SIG-M5 treated with dmso at 0.1 percent for 504 hours (cell line): Measurements from ENCODE around the gene ABI1.

Experiments used
- DNase-seq: peaks from one replicate; lab custom pipeline; 2025; ENCODE audit not compliant: unreplicated experiment; lab: John Stamatoyannopoulos, UW

ABI1 gene

DNA sequence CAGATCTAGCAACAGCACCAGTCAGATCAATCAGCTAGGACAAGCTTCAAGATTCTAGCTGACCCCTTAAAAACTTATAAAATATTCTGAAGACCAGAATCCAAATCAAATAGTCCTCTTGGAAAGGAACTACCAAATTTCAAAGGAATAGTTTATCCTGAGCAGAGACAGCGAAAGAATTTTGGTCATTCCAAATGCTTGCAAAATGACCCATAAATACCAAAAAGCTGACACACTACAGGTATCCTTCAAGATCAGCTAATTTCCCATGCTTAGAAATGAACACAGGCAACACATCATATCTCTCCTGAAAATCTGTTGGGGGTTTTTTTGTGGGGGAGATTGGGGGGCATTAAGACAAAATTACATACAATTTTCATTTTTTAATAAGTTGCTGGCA is 84.5 kb downstream of the ABI1 start:
- DNase-seq, result no peak

DNA sequence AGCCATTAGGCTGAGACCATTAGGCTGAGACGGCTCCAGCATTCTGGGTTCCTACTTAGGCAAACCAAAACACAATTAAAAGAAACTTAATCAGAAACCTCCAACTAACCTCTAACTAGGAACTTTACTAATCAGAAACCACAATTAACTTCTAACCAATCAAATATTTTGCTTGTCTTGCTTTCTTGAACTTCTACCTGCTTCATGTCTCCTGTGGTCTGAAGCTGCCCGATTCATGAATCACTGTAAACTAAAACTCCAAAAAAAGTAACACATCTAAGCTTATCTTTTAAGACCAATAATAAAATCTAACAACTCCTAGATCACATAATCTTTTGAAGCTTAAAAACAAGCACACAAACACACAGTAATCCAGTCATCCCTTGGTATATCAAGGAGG is 87.1 kb downstream of the ABI1 start:
- no peak for DNase-seq

DNA sequence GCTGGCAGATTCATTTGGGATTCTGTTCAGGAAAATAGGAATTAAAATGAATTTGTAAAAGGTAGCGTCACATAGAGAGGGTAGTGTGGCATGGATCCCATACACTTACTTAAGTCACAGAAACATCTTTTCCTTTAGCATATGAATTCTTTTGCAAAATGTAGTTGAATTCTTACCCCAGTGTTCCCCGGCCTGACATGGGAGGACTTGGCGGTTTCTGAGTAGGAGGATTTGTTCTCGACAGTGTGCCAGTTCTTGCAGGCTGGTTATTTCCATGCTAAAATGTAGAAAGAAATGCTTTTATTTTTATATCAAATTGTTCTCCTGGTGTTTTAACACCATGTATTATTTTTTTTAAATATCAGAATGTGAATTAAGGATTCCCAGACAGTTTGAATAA is 90.7 kb downstream of the ABI1 start:
- no peak for DNase-seq

DNA sequence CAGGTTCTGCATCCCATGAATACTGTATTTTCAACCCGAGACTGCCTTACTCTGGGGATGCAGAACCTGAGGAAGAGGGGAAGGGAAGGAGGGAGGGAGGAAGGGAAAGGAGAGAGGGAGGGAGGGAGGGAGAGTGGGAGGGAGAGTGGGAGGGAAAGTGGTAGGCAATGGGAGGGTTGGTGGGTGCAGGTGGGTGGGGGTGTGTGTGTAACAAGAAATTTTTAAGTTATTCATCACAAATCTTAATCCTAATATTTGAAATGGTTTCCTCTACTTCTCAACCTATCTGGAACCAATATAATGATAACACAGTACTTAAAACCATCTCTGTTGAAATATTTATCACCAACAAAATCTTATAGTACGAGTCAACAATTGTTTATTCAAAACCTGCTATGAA is 95.2 kb downstream of the ABI1 start:
- DNase-seq, result no peak

DNA sequence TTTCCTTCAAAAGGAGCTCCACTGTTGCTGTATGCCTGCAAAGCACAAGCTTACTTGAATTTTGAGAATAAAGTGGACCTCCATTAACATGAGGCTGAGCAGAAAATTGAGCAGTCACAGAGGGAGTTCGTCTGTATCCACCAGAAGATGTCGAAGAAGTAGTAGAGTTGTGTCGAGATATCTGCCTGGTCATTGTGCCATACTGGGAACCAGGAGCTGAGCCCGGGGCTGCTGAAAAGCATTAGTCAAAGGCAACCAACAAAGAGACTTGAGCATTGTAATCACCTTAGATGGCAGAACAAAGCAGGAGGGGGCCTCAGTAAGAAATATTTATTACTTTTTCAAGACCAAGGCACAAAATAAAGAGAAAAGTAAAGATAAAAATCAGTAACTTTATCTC is 101.8 kb downstream of the ABI1 start:
- no peak for DNase-seq

DNA sequence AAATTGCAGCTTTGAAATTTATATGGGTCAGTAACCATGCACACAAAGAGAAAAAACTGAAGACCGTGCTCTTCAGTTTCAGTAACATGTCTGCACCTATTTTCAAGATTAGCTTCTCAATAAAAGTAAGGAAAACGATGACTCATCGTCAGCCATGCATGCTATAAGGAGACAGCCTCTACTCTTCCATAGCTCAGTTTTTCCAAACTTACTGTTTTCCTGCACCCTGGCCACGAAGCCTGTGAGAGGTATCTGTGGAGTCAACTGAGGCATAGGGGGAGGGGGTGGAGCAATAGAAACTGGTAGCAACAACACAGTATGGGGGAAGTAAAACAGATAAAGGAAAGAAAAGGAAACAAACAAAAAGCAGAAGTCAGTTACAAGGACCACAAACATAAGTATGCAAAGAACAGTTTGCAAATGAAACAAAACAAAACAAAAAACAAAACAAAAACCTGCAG is 105.3 kb downstream of the ABI1 start:
- DNase-seq, result peak; percentile 37

DNA sequence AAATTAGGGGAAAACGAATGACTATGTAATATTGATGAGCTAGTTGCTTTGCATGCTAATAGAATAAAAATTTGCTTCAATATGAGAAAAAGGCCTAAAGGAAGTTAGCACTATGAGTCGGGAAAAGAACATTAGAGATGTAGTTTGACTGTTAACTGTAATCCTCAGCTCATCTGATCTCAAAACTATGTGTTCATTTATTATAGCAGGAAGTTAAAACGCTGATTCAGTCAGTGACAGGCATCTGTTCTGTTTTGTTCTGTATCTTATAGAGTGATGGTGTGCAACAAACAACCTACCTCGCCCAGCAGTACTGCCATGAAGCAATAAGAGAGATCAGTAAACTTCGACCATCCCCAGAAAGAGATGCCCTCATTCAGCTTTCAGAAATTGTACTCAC is 114.7 kb downstream of the ABI1 start:
- DNase-seq, result no peak

DNA sequence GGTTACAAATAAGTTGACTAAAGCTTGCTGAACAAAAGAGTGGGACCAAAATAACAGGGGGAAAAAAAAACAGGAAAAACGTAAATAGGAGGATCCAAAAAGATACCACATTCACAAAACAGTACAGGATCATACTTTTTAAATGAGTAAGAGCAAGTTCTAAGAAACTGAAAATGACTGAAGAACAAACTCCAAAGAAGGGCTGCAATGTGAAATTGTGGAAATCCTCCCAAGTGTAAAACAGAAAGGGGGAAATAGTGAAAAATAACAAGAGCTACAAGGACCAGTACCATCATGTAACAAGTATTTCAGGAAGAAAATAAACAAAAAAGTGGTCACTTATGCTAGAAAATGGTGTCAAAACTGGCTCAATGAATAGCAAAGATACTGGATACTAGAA is 116.9 kb downstream of the ABI1 start:
- DNase-seq, result no peak

DNA sequence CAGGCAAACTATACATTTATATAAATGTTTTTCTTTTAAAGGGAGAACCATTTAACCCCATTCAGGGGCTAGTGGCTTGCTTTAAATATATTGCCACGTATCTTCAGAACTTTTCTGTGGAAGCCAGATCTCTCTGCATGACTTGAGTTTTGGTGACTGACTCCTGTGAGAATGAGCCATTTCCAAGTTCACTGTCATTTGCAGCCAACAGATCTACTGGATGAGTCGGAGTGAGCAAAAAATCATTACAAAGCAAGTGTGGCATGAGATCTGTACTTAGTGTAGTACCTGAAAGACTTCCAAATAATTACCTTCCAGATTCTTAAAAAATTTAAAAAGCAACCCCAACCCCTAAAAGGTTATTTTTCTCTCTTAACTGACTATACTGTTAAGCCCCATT is 117.7 kb downstream of the ABI1 start:
- DNase-seq, result no peak

DNA sequence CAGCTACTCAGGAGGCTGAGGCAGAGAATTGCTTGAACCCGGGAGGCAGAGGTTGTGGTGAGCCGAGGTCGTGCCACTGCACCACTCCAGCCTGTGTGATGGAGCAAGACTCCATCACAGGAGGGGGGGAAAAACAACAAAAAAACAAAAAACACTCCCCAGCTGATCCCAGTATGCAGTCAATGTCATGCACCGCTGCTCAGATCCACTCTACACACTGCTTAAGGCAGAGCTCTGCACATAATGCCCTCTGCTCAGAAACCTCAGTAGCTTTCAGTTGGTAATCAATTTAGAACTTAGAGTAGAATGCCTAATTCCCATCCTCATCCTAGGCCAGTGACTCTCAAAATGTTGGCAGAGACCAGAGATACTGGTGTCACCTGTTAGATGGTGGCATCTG is 119.4 kb downstream of the ABI1 start:
- no peak for DNase-seq

DNA sequence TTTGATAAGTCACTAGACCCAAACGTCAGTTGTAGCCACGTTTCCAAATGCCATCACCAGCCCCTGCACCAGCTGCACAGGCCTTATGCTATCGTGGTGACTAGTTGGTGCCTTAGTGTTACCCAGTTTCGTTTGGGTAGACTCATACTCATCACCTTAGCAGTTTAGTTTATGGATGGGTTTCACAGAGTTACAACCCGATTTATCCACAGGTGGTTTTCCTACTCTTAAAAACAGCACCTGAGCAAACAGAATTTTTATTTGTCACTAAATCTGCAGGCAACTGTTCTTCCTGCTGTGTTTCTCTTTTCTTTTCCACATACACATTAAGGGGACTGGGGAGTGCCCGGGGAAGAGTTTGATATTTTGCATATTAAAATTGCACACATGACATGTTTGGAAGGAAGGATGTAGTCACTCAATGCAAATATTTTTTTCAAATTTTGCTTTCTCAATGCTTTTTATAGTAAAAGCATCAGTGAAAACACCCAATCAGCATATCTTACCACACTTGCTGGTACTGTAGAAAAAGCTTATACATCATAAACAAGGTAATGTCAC is 121.6 kb downstream of the ABI1 start:
- DNase-seq, result no peak

DNA sequence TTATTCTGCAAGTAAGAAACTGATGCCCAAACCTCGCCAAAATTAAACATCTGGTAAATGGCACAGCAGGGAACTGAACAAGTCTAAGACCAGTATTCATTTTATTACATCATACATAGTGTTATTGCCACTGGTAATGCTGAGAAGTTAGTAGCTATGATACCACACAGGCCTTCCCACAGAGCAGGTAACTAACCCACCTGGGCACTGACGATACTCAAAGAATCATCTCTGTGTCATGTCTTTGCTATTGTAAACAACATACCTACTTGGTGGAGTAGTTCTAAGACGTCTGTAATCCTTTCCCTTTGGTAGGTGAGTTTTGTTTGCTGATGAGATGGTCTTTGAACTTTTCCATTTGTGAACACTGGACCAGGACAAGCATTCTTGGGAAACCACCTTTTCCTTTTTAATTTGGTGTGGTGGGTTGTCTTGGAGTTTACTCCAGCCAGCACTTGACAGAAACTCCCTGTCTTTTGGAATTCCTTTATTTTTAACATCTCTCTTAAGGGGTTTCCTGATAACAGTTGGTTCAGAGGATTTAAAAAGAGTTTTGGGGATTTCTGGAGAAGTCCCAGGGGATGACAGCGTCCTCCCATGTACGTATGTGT is 122.4 kb downstream of the ABI1 start:
- DNase-seq, result peak; percentile 54

DNA sequence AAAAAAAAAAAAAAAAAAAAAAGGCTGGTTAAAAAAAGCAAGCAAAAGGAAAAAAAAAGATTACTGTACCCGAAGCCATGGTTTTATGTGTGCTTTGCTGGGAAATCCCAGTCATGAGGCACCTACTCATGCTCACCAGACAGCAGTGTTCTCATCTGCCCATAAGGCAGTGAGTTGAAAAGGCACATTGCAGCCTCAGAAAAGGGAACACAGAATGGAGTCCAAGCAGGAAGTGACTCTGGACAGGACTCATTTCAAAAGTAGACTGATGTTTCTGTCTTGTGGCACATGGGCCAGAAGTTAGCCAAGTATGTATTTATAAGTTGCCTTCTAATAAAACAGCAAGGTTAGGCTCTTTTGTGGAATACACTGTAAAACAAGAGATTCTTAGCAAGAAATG is 123.0 kb downstream of the ABI1 start:
- DNase-seq, result peak; percentile 18

DNA sequence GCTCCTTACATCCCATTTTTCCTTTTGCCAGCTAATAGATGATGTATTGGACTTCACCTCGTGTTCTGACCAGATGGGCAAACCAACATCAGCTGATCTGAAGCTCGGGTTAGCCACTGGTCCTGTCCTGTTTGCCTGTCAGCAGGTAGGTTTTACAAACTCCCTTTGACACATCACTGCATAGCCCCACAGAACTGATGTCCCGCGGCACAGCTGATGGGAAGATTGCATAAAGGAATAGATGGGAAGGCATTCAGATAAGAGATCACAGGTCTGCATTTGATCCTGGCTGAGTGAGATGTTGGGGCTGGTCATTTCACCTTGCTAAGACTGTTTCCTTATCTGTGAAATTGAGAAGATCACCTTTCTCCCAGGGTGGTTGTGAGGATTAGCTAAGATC is 125.3 kb downstream of the ABI1 start:
- DNase-seq, result no peak

DNA sequence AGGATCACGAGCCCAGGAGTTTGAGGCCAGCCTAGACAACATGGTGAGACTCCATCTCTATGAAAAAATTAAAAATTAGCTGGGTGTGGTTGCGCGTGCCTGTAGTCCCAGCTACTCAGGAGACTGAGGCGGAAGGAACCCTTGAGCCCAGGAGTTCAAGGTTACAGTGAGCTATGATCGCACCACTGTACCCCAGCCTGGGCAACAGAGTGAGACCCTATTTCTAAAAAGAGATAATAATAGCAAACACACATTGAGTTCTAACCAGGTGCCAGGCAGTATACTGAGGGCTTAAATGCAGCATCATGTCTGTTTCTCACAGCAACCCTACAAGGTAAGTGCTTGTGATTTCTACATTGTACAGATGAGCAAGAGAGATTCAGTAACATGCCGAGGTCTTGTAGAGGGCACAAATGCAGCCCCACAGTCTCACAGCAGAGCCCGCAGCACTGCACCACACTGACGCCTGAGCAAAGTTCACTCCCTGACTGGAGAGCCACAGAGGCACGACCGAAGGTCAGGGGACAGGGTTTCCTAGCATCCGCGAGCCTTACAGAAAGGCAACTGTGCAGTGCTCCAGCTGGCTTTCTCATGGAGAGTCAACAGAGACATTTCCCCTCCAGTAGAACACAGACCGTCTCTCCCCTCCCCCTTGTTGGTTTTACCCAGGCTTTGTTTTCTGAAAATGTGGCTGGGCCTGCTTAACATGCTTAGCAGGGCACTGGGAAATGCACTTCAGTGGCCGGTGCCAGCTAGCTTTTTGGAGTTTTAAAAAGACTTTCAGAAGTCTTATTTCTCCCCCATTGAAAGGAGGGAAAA is 126.8 kb downstream of the ABI1 start:
- peak; percentile 31 for DNase-seq

DNA sequence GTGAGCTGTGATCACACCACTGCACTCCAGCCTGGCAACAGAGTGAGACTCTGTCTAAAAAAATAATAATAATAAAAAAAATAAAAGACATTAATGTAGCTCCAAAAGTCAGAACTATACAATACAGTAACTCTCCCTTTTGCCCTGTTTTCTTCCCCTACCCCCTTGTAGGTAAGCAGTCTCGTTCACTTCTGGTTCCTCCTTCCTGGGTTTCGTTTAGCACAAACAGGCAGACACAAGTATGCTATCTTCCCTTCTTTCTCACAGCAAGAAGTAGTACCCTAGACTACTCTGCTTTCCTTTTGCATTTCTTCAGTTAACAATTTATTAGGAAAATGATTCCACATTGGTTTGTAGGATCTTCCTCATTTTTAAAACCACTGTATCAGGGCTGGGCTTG is 130.2 kb downstream of the ABI1 start:
- DNase-seq, result no peak

DNA sequence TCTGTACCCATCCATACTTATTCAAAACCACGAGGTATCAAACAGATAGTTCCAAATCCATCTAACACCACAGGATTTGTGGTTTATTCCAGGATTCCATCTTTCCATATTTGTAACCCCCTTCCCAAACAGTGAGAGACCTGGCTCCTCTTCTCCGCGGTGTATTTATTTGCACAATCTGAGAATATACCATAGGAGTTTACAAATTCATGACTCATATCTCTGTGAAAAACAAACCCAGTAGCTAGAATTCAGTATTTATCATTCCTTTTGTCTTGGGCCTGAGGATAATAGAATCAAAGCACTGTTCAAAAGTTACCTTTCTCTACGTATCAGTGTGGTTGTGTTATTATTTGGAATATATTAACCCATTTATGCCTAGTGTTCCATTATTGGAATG is 131.4 kb downstream of the ABI1 start:
- DNase-seq, result no peak

DNA sequence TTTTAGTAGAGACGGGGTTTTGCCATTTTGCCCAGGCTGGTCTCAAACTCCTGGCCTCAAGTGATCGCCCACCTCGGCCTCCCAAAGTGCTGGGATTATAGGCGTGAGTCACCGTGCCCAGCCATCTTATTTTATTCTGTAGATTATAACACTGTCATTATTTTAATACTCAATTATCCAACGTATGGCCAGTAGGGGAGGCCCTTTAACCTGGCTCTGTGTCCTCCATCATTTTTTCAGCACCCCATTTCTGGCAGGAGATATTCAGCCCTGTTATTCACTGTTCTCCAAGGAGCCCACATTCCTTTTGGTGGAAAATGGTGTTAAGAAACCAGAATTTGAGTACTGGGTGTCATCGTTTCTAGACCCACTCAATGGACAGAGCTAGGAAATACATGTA is 131.8 kb downstream of the ABI1 start:
- DNase-seq, result no peak

DNA sequence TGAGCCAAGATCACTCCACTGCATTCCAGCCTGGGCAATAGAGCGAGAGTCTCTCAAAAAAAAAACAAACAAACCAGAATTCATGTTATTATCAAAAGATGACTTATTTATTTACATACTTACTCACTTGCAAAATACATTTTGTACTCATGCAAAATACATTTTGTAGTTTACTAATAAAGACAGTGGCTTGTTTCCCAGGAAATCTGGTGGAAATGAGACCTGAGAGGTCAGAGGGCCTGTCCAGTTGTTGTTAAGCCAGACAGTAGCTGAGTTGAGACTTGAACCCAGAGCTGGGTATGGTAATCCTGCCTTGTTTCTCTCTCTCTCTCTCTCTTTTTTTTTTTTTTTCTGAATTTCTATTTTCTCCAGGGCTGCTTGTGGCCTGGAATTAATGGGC is 133.8 kb downstream of the ABI1 start:
- no peak for DNase-seq

DNA sequence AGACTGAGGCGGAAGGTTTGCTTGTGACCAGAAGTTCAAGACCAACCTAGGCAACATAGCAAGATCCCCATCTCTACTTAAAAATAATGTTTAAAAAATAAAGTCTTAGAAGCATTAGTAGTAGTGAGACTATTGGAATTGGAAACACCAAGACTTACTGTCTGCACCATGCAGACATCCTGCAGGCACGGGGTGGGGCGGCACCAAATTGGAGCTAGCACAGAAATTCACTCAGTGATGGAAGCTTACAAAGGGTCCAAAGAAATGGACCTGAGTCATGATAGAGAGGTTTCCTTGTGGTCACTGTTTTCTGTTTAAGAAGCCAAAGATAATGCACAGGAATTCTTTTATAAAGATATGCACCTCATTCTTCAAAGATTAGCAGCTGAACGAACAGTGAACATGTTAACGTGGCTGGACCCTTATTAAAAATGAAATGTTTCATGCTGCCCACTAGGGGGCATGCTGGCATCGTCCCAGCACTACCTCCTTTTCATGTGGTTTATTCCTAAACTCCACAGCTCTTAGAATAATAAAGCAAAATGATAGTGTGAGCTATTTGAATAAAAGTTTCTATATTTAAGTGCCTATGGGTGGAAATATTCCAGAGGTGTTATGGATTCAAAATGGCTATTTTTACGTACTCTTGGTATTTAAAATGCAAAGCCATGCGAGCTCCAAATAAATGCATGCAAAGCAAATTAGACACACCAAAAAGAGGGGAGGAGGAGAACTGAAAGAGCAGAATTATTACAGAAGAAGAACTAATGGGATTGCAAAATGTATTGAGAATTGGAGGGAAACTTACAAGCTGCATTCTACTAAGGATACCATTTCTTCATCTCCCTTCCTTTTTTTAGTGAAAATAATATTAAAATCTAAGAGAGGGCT is 134.7 kb downstream of the ABI1 start:
- DNase-seq, result peak; percentile 52

DNA sequence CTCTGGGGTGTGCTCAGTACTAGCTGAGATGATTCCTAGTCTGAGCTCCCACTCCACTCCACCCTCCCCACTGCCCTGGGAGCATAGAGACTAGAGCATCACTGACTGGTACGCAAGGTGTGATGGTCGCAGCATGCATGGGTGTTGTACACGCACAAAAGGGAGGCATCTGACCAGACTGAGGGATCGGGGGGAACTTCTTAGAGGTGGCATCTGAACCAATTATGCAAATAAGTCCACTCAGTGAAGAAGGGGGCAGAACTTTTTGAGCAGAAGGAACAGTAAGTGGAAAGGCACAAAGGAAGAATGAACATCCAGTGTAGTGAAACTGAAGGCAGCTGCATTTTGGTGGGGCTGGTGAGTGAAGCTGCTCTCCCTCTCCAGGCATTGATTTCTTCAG is 137.7 kb downstream of the ABI1 start:
- DNase-seq, result no peak

DNA sequence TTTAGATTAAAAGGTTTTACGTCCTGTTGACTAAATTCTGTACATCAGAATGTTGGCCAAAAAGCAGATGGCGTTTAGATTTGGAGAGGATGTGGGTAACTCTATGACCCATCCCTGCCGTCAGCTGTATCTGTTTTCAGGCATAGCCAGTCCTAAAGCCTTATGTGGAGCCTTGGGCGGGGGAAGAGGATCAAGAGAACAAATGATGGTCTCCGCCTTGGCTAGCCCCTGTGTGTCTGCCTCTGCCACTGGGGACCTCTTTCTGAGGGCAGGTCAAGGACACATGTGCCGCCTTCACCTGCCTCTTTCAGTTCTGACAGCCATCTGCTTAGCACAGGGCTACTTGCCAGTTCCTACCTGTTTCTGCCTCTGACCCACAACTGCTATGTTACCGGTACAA is 139.2 kb downstream of the ABI1 start:
- no peak for DNase-seq
